ENCODE results near the gene INMT. TPM values are rescaled to one million over a fixed set of nuclear protein-coding genes. Genes with fewer than 3 reads are reported as not detected.

The INMT gene
- total and polyA plus RNA-seq, 2 experiments from 2014 or later = 0.09 TPM; not detected in 1

GRCh38 chr7:30796105-30796869, 44.4 kb downstream of the INMT start:
- Histone ChIP-seq H3K4me3 (no peak overlapping the region), H3K27ac (no peak overlapping the region), H2AFZ (no peak overlapping the region), H3K4me1 (ENCODE audit: insufficient read depth) (peaks cover 49% of the 10 kb centered on the region), H3K9ac (no peak overlapping the region), H3K79me2 (ENCODE audit: insufficient read depth) (no peaks in the 10 kb centered on the region), H3K4me2 (ENCODE audit: unreplicated experiment) (peak overlapping the region; percentile 30), H3F3A (ENCODE audit: insufficient read depth) (peaks cover 34% of the 10 kb centered on the region), H3K9me2 (ENCODE audit: insufficient read depth) (no peaks in the 10 kb centered on the region), H3K9me3 (ENCODE audit: low read depth) (no peaks in the 10 kb centered on the region), H3K36me3 (ENCODE audit: low read depth) (no peaks in the 10 kb centered on the region), H3K27me3 (replicated peaks; ENCODE audit: insufficient read depth) (no peaks in the 10 kb centered on the region), H4K20me1 (ENCODE audit: insufficient read depth) (no peaks in the 10 kb centered on the region)
- 2 to 3% methylated on average over 1 of the region's 1 CpG for WGBS, 2 experiments (ENCODE audit: low coverage in 1 of 2, low lambda C conversion rate in 2 of 2, missing lambda C conversion rate in 2 of 2)
- DNase-seq = peak; percentile 61
- in situ Hi-C loops (cut with MboI) = loop anchor here (5.0 kb wide), 1 partner anchor 49 kb away; no protein-coding TSS in a partner anchor
- no peak for TF ChIP-seq EZH2 (IDR thresholded peaks at IDR 0.05; ENCODE audit: insufficient read depth, poor library complexity, severe bottlenecking)
- TF ChIP-seq EZH2phosphoT487 (IDR thresholded peaks at IDR 0.05; ENCODE audit: insufficient read depth, low read depth) = no peak

GRCh38 chr7:30797176-30798040, 45.5 kb downstream of the INMT start:
- DNase-seq = no peak
- peaks cover 52% of the 10 kb centered on the region for H3K4me1 ChIP-seq (ENCODE audit: insufficient read depth)
- H2AFZ ChIP-seq = no peak overlapping the region
- no peaks in the 10 kb centered on the region for H3K36me3 ChIP-seq (ENCODE audit: low read depth)
- no peaks in the 10 kb centered on the region for H3K27me3 ChIP-seq (replicated peaks; ENCODE audit: insufficient read depth)
- H3K9ac ChIP-seq = no peak overlapping the region
- H3K27ac ChIP-seq = no peak overlapping the region
- no peaks in the 10 kb centered on the region for H3K9me2 ChIP-seq (ENCODE audit: insufficient read depth)
- no peak overlapping the region for H3K4me3 ChIP-seq
- no peak for TF ChIP-seq EZH2phosphoT487 (IDR thresholded peaks at IDR 0.05; ENCODE audit: insufficient read depth, low read depth)
- no peak for TF ChIP-seq EZH2 (IDR thresholded peaks at IDR 0.05; ENCODE audit: insufficient read depth, poor library complexity, severe bottlenecking)
- no peaks in the 10 kb centered on the region for H3K79me2 ChIP-seq (ENCODE audit: insufficient read depth)
- no peaks in the 10 kb centered on the region for H3K9me3 ChIP-seq (ENCODE audit: low read depth)
- H4K20me1 ChIP-seq (ENCODE audit: insufficient read depth) = no peaks in the 10 kb centered on the region
- 88 to 89% methylated on average over 8 of the region's 8 CpGs for WGBS, 2 experiments (ENCODE audit: low coverage in 1 of 2, low lambda C conversion rate in 2 of 2, missing lambda C conversion rate in 2 of 2)
- peak overlapping the region; percentile 30 for H3K4me2 ChIP-seq (ENCODE audit: unreplicated experiment)
- in situ Hi-C loops (cut with MboI) = loop anchor here (5.0 kb wide), 1 partner anchor 50 kb away; no protein-coding TSS in a partner anchor
- peaks cover 45% of the 10 kb centered on the region for H3F3A ChIP-seq (ENCODE audit: insufficient read depth)

GRCh38 chr7:30799206-30799975, 47.5 kb downstream of the INMT start:
- peaks cover 58% of the 10 kb centered on the region for H3F3A ChIP-seq (ENCODE audit: insufficient read depth)
- no peak overlapping the region for H2AFZ ChIP-seq
- TF ChIP-seq EZH2phosphoT487 (IDR thresholded peaks at IDR 0.05; ENCODE audit: insufficient read depth, low read depth) (no peak), EZH2 (IDR thresholded peaks at IDR 0.05; ENCODE audit: insufficient read depth, poor library complexity, severe bottlenecking) (no peak)
- peaks cover 61% of the 10 kb centered on the region for H3K4me1 ChIP-seq (ENCODE audit: insufficient read depth)
- no peaks in the 10 kb centered on the region for H3K36me3 ChIP-seq (ENCODE audit: low read depth)
- H3K9me3 ChIP-seq (ENCODE audit: low read depth) = no peaks in the 10 kb centered on the region
- H4K20me1 ChIP-seq (ENCODE audit: insufficient read depth) = no peaks in the 10 kb centered on the region
- peak overlapping the region; percentile 71 for H3K4me2 ChIP-seq (ENCODE audit: unreplicated experiment)
- H3K4me3 ChIP-seq = no peak overlapping the region
- H3K9me2 ChIP-seq (ENCODE audit: insufficient read depth) = no peaks in the 10 kb centered on the region
- no peaks in the 10 kb centered on the region for H3K27me3 ChIP-seq (replicated peaks; ENCODE audit: insufficient read depth)
- H3K79me2 ChIP-seq (ENCODE audit: insufficient read depth) = no peaks in the 10 kb centered on the region
- in situ Hi-C loops (cut with MboI) = loop anchor here (5.0 kb wide), 1 partner anchor 52 kb away; no protein-coding TSS in a partner anchor
- peak overlapping the region; percentile 29; the same call in 1 of the 2 replicates for H3K9ac ChIP-seq
- H3K27ac ChIP-seq = peak overlapping the region; percentile 49
- peak; percentile 99 for DNase-seq
- 0% methylated on average over 2 of the region's 2 CpGs for WGBS, 2 experiments (ENCODE audit: low coverage in 1 of 2, low lambda C conversion rate in 2 of 2, missing lambda C conversion rate in 2 of 2)

Measured in GM23248 (cell line).